Upper lobe of right lung (tissue), 1 donor: ENCODE results near the gene LPCAT4. TPM values are rescaled to one million over a fixed set of nuclear protein-coding genes. Genes with fewer than 3 reads are reported as not detected.

Experiments
- ATAC-seq: fragments of 200-7000 bp; cut with Tn5 transposase; one replicate; pipeline ENCODE4 v1.9.1; 2020; ENCODE audit warnings: mild to moderate bottlenecking, moderate library complexity
- DNase-seq: peaks from one replicate; pipeline ENCODE4 v3.0.0-alpha.2; 2020
- H3K27ac ChIP-seq: fragments of 200-600 bp; one replicate; pipeline ENCODE4 v1.8.0; 2022
- H3K27me3 ChIP-seq: fragments of 200-600 bp; one replicate; pipeline ENCODE4 v1.8.0; 2022; ENCODE audit warnings: mild to moderate bottlenecking
- H3K36me3 ChIP-seq: fragments of 200-600 bp; one replicate; pipeline ENCODE4 v1.8.0; 2022
- H3K4me1 ChIP-seq: fragments of 200-600 bp; one replicate; pipeline ENCODE4 v1.8.0; 2022
- H3K4me3 ChIP-seq: fragments of 200-600 bp; one replicate; pipeline ENCODE4 v1.8.0; 2022; ENCODE audit warnings: mild to moderate bottlenecking
- H3K9me3 ChIP-seq: fragments of 200-600 bp; one replicate; pipeline ENCODE4 v1.8.0; 2022
- CTCF ChIP-seq: fragments of 200-600 bp; IDR thresholded peaks from one replicate; pipeline ENCODE4 v1.8.0; 2022; ENCODE audit warnings: antibody characterized with exemption
- intact Hi-C: fragments of 100-400 bp; cut with DNase I; formaldehyde crosslinking; loops from one replicate; pipeline ENCODE4 v1.11.0; 2022
- total RNA-seq: library from RNA; stranded (reverse); fragmentation: NEBNext Ultra II Directional; extraction: Animal tissue kit (Norgen Biotek cat#: 25700); gene quantifications from one replicate; pipeline ENCODE4 v1.2.1, GENCODE V29; 2021
- donor health status: DM: no; HTN: yes; CAD: no; lungs with severe emphysema.

LPCAT4 gene
- total RNA-seq, 1 donor from 2014 or later, result 31.5 TPM

GRCh38 chr15:34329006-34329405 is 38.0 kb downstream of the LPCAT4 start:
- intact Hi-C loops, result no loop called here
- ATAC-seq (no peak), DNase-seq (no peak)
- H3K4me3 ChIP-seq, result no peak overlapping the region
- no peaks in the 10 kb centered on the region for H3K27me3 ChIP-seq
- H3K9me3 ChIP-seq, result no peaks in the 10 kb centered on the region
- TF ChIP-seq CTCF, result no peak
- H3K4me1 ChIP-seq, result peaks cover 1% of the 10 kb centered on the region
- H3K36me3 ChIP-seq, result no peaks in the 10 kb centered on the region
- H3K27ac ChIP-seq, result no peak overlapping the region

- Histone ChIP-seq H3K27ac (no peak overlapping the region), H3K36me3 (no peaks in the 10 kb centered on the region), H3K27me3 (no peaks in the 10 kb centered on the region), H3K9me3 (no peaks in the 10 kb centered on the region), H3K4me3 (no peak overlapping the region), H3K4me1 (no peaks in the 10 kb centered on the region)
- TF ChIP-seq CTCF, result no peak
- ATAC-seq (no peak), DNase-seq (no peak)
- intact Hi-C loops, result no loop called here
These were observed 39.1 kb downstream of the LPCAT4 start for GRCh38 chr15:34327906-34328305.

GRCh38 chr15:34325368-34325767 is 41.6 kb downstream of the LPCAT4 start:
- DNase-seq, result no peak
- Histone ChIP-seq H3K4me3 (no peak overlapping the region), H3K36me3 (no peaks in the 10 kb centered on the region), H3K4me1 (no peaks in the 10 kb centered on the region), H3K9me3 (no peaks in the 10 kb centered on the region), H3K27ac (no peak overlapping the region), H3K27me3 (no peaks in the 10 kb centered on the region)
- intact Hi-C loops, result no loop called here
- TF ChIP-seq CTCF, result no peak
- no peak for ATAC-seq

- intact Hi-C loops, result no loop called here
- ATAC-seq, result no peak
- no peak overlapping the region for H3K27ac ChIP-seq
These were observed 42.1 kb downstream of the LPCAT4 start for GRCh38 chr15:34324933-34325332.

GRCh38 chr15:34323217-34323616 is 43.8 kb downstream of the LPCAT4 start:
- H3K36me3 ChIP-seq, result no peaks in the 10 kb centered on the region
- intact Hi-C loops, result no loop called here
- no peak for TF ChIP-seq CTCF

More at GRCh38 chr15:34324933-34325332, 42.1 kb downstream of the LPCAT4 start:
- DNase-seq, result no peak
- Histone ChIP-seq H3K27me3 (no peaks in the 10 kb centered on the region), H3K4me1 (no peaks in the 10 kb centered on the region), H3K4me3 (no peak overlapping the region), H3K9me3 (no peaks in the 10 kb centered on the region), H3K36me3 (no peaks in the 10 kb centered on the region)
- no peak for TF ChIP-seq CTCF

More at GRCh38 chr15:34323217-34323616, 43.8 kb downstream of the LPCAT4 start:
- no peak overlapping the region for H3K4me3 ChIP-seq
- ATAC-seq (no peak), DNase-seq (no peak)
- no peaks in the 10 kb centered on the region for H3K4me1 ChIP-seq
- no peaks in the 10 kb centered on the region for H3K27me3 ChIP-seq
- no peak overlapping the region for H3K27ac ChIP-seq
- no peaks in the 10 kb centered on the region for H3K9me3 ChIP-seq
